HepG2 (cell line): ENCODE measurements around the gene DYNC2LI1. TPM values are rescaled to one million over a fixed set of nuclear protein-coding genes. Genes with fewer than 3 reads are reported as not detected.

Experiments
- IKZF5 ChIP-seq: IDR thresholded peaks from 2 replicates; pipeline ENCODE4 v1.6.1; 2018; ENCODE audit warnings: missing genetic modification reagents, mild to moderate bottlenecking, missing compliant biosample characterization
- MAFF ChIP-seq: IDR thresholded peaks from 2 replicates; pipeline ENCODE4 v1.6.1; 2011; ENCODE audit warnings: low read depth, low read length, improper control_type of control experiment
- NR2C2 ChIP-seq: sonication (generic); formaldehyde crosslinking; IDR thresholded peaks from 2 replicates; pipeline ENCODE4 v1.4.0; 2020; ENCODE audit warnings: missing genetic modification reagents, mild to moderate bottlenecking, moderate library complexity, borderline replicate concordance
- PLSCR1 ChIP-seq: sonication (generic); formaldehyde crosslinking; IDR thresholded peaks from 2 replicates; pipeline ENCODE4 v1.5.0; 2020; ENCODE audit warnings: missing genetic modification reagents, mild to moderate bottlenecking, borderline replicate concordance
- TARDBP ChIP-seq: sonication (generic); formaldehyde crosslinking; IDR thresholded peaks from 2 replicates; pipeline ENCODE4 v1.8.0; 2022; ENCODE audit warnings: mild to moderate bottlenecking, missing genetic modification reagents
- TRAFD1 ChIP-seq: sonication (generic); formaldehyde crosslinking; IDR thresholded peaks from 2 replicates; pipeline ENCODE4 v1.5.1; 2020; ENCODE audit warnings: missing genetic modification reagents, mild to moderate bottlenecking, borderline replicate concordance
- ZBTB37 ChIP-seq: sonication (generic); formaldehyde crosslinking; IDR thresholded peaks from 2 replicates; pipeline ENCODE4 v1.4.0; 2020; ENCODE audit warnings: mild to moderate bottlenecking, missing genetic modification reagents
- ZBTB40 ChIP-seq, 2 experiments: fragments of 450-650 bp in 1 of 2; sonication (generic) in 1 of 2; formaldehyde crosslinking in 1 of 2; IDR thresholded peaks; 2 replicates each; pipeline versions ENCODE4 v1.6.1 to v1.8.0; 2016 to 2022; ENCODE audit warnings: antibody characterized with exemption in 1 of 2, mild to moderate bottlenecking in 1 of 2, missing genetic modification reagents in 1 of 2
- ZFP62 ChIP-seq: sonication (generic); formaldehyde crosslinking; IDR thresholded peaks from 2 replicates; pipeline ENCODE4 v1.4.0; 2020; ENCODE audit warnings: missing genetic modification reagents
- ZNF121 ChIP-seq: sonication (generic); formaldehyde crosslinking; IDR thresholded peaks from 2 replicates; pipeline ENCODE4 v1.5.0; 2020; ENCODE audit warnings: mild to moderate bottlenecking, missing genetic modification reagents
- ZNF34 ChIP-seq: sonication (generic); formaldehyde crosslinking; IDR thresholded peaks from 2 replicates; pipeline ENCODE4 v1.4.0; 2020; ENCODE audit warnings: mild to moderate bottlenecking, missing genetic modification reagents, borderline replicate concordance
- ZNF563 ChIP-seq: sonication (generic); formaldehyde crosslinking; IDR thresholded peaks from 2 replicates; pipeline ENCODE4 v1.8.0; 2022; ENCODE audit warnings: mild to moderate bottlenecking, moderate library complexity, missing genetic modification reagents
- polyA plus RNA-seq, 8 experiments: library from polyadenylated mRNA; depleted of rRNA in 3 of 8; stranded (reverse) in 7 of 8; unstranded in 1 of 8; fragments of >200 nt; fragmentation: Illumina TruSeq in 4 of 8; extraction: Trizol in 4 of 8; gene quantifications; 2 replicates each; pipeline versions ENCODE4 v1.2.1 to v1.2.3, GENCODE V29; 2011 to 2016; ENCODE audit warnings: low read depth in 4 of 8, missing spikeins in 1 of 8, mixed read lengths in 1 of 8; ENCODE audit not compliant: insufficient read depth in 1 of 8
- total RNA-seq, 5 experiments: library from RNA; depleted of rRNA; stranded (reverse); fragments of >200 nt; fragmentation: Illumina TruSeq; extraction: Trizol; gene quantifications; 2 replicates each; pipeline ENCODE4 v1.2.3, GENCODE V29; 2016; ENCODE audit warnings: low read depth in 1 of 5

Gene DYNC2LI1
- total and polyA plus RNA-seq, 2 of the 13 experiments (the other 11 are each of a cell fraction or from before 2014, with no cell fraction given) = 16.9 to 23.2 TPM

GRCh38 chr2:43841949-43842865 lies 68.4 kb downstream of the DYNC2LI1 start (continued):
- TF ChIP-seq PLSCR1 (CRISPR knock-in tag) = no peak
- TF ChIP-seq MAFF = peak; percentile 40; the same call in 1 of the 2 replicates
- no peak for TF ChIP-seq ZNF34
- peak; percentile 51; the same call in 1 of the 2 replicates for TF ChIP-seq NR2C2 (CRISPR knock-in tag)
- TF ChIP-seq ZBTB37 (CRISPR knock-in tag) = peak; percentile 59; the same call in 1 of the 2 replicates
- TF ChIP-seq IKZF5 (CRISPR knock-in tag) = no peak
- peak; percentile 26; the same call in 1 of the 2 replicates for TF ChIP-seq ZNF563
- peak; percentile 76; the same call in 1 of the 2 replicates for TF ChIP-seq TARDBP (CRISPR knock-in tag)
- TF ChIP-seq ZNF121 (CRISPR knock-in tag) = no peak
- TF ChIP-seq ZBTB40 (IDR thresholded peaks at IDR 0.05) = no peak
- 0 out of 2 replicates have a peak, but pooled peaks have one; percentile 21 for TF ChIP-seq ZBTB40 (CRISPR knock-in tag; IDR thresholded peaks at IDR 0.05)
- no peak for TF ChIP-seq TRAFD1 (CRISPR knock-in tag)
- no peak for TF ChIP-seq ZFP62 (CRISPR knock-in tag)
